A549 (cell line): ENCODE data around the gene RABAC1. TPM values are rescaled to one million over a fixed set of nuclear protein-coding genes. Genes with fewer than 3 reads are reported as not detected.

ENCODE experiments used
- polyA plus RNA-seq, 4 experiments: library from polyadenylated mRNA; depleted of rRNA in 3 of 4; stranded (reverse); fragments of >200 nt; fragmentation: RNase III in 1 of 4; extraction: RNeasy Plus Mini Kit Qiagen cat#74134 plus additional on column Dnase treatment in 1 of 4; gene quantifications; 2 replicates in 3 of 4; 3 replicates in 1 of 4; pipeline ENCODE4 v1.2.3, GENCODE V29; 2011 to 2017

The RABAC1 gene
- polyA plus RNA-seq, 2 of the 4 experiments (the other 2 are of a cell fraction): 117 to 247 TPM

Other genes starting within 250 kb of the RABAC1 start
- gene CEACAM6, start 203.8 kb downstream of the RABAC1 start, polyA plus RNA-seq (2011; rRNA removed): 17.7 and 26.7 TPM in 2 replicates
- 0.51 to 0.97 TPM (median 0.53 TPM) in 3 replicates for gene CEACAM6, start 203.8 kb downstream of the RABAC1 start, polyA plus RNA-seq (2017; fragmentation: RNase III; extraction: RNeasy Plus Mini Kit Qiagen cat#74134 plus additional on column Dnase treatment)
- gene CEACAM3, start 162.7 kb downstream of the RABAC1 start, polyA plus RNA-seq (2011; rRNA removed): not detected in 2 replicates
- gene CEACAM3, start 162.7 kb downstream of the RABAC1 start, polyA plus RNA-seq (2017; fragmentation: RNase III; extraction: RNeasy Plus Mini Kit Qiagen cat#74134 plus additional on column Dnase treatment): not detected in 3 replicates
- gene LYPD4, start 114.6 kb downstream of the RABAC1 start, polyA plus RNA-seq (2011; rRNA removed): not detected in 2 replicates
- not detected in 3 replicates for gene LYPD4, start 114.6 kb downstream of the RABAC1 start, polyA plus RNA-seq (2017; fragmentation: RNase III; extraction: RNeasy Plus Mini Kit Qiagen cat#74134 plus additional on column Dnase treatment)
- gene DMRTC2, start 114.3 kb downstream of the RABAC1 start, polyA plus RNA-seq (2011; rRNA removed): not detected in 2 replicates
- not detected in 3 replicates for gene DMRTC2, start 114.3 kb downstream of the RABAC1 start, polyA plus RNA-seq (2017; fragmentation: RNase III; extraction: RNeasy Plus Mini Kit Qiagen cat#74134 plus additional on column Dnase treatment)
- gene RPS19, start 99.1 kb downstream of the RABAC1 start, polyA plus RNA-seq (2011; rRNA removed): 2,749 and 3,564 TPM in 2 replicates
- 7,778 to 7,989 TPM (median 7,924 TPM) in 3 replicates for gene RPS19, start 99.1 kb downstream of the RABAC1 start, polyA plus RNA-seq (2017; fragmentation: RNase III; extraction: RNeasy Plus Mini Kit Qiagen cat#74134 plus additional on column Dnase treatment)
- 0.52 and 0.57 TPM in 2 replicates for gene CD79A, start 82.0 kb downstream of the RABAC1 start, polyA plus RNA-seq (2011; rRNA removed)
- 0.29 to 0.54 TPM (median 0.29 TPM) in 3 replicates for gene CD79A, start 82.0 kb downstream of the RABAC1 start, polyA plus RNA-seq (2017; fragmentation: RNase III; extraction: RNeasy Plus Mini Kit Qiagen cat#74134 plus additional on column Dnase treatment)
- 34.5 and 38.0 TPM in 2 replicates for gene ARHGEF1, start 76.1 kb downstream of the RABAC1 start, polyA plus RNA-seq (2011; rRNA removed)
- gene ARHGEF1, start 76.1 kb downstream of the RABAC1 start, polyA plus RNA-seq (2017; fragmentation: RNase III; extraction: RNeasy Plus Mini Kit Qiagen cat#74134 plus additional on column Dnase treatment): 71.5 to 92.9 TPM (median 84.2 TPM) in 3 replicates
- 0.19 and 0.21 TPM in 2 replicates for gene ERFL, start 30.9 kb downstream of the RABAC1 start, polyA plus RNA-seq (2011; rRNA removed)
- 0.10 to 0.20 TPM (median 0.15 TPM) in 3 replicates for gene ERFL, start 30.9 kb downstream of the RABAC1 start, polyA plus RNA-seq (2017; fragmentation: RNase III; extraction: RNeasy Plus Mini Kit Qiagen cat#74134 plus additional on column Dnase treatment)
- gene ATP1A3, start 34.9 kb upstream of the RABAC1 start, polyA plus RNA-seq (2011; rRNA removed): 0.67 and 0.69 TPM in 2 replicates
- gene ATP1A3, start 34.9 kb upstream of the RABAC1 start, polyA plus RNA-seq (2017; fragmentation: RNase III; extraction: RNeasy Plus Mini Kit Qiagen cat#74134 plus additional on column Dnase treatment): 3.4 to 3.8 TPM (median 3.7 TPM) in 3 replicates
- 0.22 and 0.42 TPM in 2 replicates for gene GRIK5, start 110.9 kb upstream of the RABAC1 start, polyA plus RNA-seq (2011; rRNA removed)
- 0.30 to 0.54 TPM (median 0.45 TPM) in 3 replicates for gene GRIK5, start 110.9 kb upstream of the RABAC1 start, polyA plus RNA-seq (2017; fragmentation: RNase III; extraction: RNeasy Plus Mini Kit Qiagen cat#74134 plus additional on column Dnase treatment)
- gene ZNF574, start 116.8 kb upstream of the RABAC1 start, polyA plus RNA-seq (2011; rRNA removed): 11.3 and 16.9 TPM in 2 replicates
- 20.9 to 21.8 TPM (median 21.1 TPM) in 3 replicates for gene ZNF574, start 116.8 kb upstream of the RABAC1 start, polyA plus RNA-seq (2017; fragmentation: RNase III; extraction: RNeasy Plus Mini Kit Qiagen cat#74134 plus additional on column Dnase treatment)
- gene POU2F2, start 173.1 kb upstream of the RABAC1 start, polyA plus RNA-seq (2011; rRNA removed): 0.15 and 0.16 TPM in 2 replicates
- 0.24 to 0.49 TPM (median 0.28 TPM) in 3 replicates for gene POU2F2, start 173.1 kb upstream of the RABAC1 start, polyA plus RNA-seq (2017; fragmentation: RNase III; extraction: RNeasy Plus Mini Kit Qiagen cat#74134 plus additional on column Dnase treatment)